PC-9 (cell line): Measurements from ENCODE around the gene ZNF331.

Source experiments
- EZH2 ChIP-seq: fragments of 200-600 bp; sonication (generic); IDR thresholded peaks from 2 replicates; pipeline ENCODE4 v1.8.0; 2017; ENCODE audit warnings: antibody characterized with exemption, low read depth
- TF ChIP-seq, protein P1 (sequence below): fragments of 200-600 bp; sonication (generic); conservative IDR thresholded peaks from 2 replicates; pipeline ENCODE4 v1.6.1; 2017; ENCODE audit warnings: mixed run types, antibody characterized with exemption, mild to moderate bottlenecking, moderate library complexity

DNA sequence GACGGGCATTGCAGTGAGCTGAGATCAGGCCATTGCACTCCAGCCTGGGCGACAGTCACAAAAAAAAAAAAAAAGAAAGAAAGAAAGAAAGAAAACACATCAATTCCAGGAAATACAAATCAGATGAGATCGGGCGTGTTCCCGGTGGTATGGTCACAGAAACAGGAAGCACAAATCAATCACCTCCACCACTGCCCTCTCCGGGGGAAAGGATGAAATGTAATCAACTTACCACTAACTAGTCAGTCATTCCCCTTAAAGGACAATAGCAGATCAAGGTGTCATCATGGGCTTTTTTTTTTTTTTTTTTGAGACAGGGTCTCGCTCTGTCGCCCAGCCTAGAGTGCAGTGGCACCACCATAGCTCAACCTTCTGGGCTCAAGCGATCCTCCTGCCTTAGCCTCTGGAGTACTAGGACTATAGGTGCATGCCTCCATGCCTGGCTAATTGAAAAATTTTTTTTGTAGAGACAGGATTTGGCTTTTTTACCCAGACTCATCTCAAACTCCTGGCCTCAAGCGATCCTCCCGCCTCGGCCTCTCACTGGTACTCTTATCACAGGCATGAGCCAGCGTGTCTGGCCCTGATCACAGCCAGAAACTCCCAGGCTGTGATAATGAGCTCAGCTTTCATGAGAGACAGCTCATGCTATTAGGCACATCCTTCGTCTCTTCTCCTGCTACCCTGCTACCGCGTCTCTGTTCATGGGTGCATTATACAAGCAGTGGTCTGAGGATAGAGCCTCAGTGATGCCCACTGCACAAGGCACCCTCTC, 87.0 kb downstream of the ZNF331 start:
- TF ChIP-seq, protein P1, sequence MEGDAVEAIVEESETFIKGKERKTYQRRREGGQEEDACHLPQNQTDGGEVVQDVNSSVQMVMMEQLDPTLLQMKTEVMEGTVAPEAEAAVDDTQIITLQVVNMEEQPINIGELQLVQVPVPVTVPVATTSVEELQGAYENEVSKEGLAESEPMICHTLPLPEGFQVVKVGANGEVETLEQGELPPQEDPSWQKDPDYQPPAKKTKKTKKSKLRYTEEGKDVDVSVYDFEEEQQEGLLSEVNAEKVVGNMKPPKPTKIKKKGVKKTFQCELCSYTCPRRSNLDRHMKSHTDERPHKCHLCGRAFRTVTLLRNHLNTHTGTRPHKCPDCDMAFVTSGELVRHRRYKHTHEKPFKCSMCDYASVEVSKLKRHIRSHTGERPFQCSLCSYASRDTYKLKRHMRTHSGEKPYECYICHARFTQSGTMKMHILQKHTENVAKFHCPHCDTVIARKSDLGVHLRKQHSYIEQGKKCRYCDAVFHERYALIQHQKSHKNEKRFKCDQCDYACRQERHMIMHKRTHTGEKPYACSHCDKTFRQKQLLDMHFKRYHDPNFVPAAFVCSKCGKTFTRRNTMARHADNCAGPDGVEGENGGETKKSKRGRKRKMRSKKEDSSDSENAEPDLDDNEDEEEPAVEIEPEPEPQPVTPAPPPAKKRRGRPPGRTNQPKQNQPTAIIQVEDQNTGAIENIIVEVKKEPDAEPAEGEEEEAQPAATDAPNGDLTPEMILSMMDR: no peak
- TF ChIP-seq EZH2: no peak
